Neural cell (in vitro differentiated cells): ENCODE measurements around the gene RGS3.

Source experiments
- CTCF ChIP-seq: fragments of 450-650 bp; IDR thresholded peaks from 2 replicates; pipeline ENCODE4 v1.5.1; 2014; ENCODE audit warnings: antibody characterized with exemption, mild to moderate bottlenecking, moderate library complexity; ENCODE audit not compliant: poor library complexity, severe bottlenecking
- EZH2 ChIP-seq: fragments of 200-600, 300-800 bp; shearing (Covaris generic), sonication (generic); IDR thresholded peaks from 2 replicates; pipeline ENCODE4 v1.6.1; 2014; ENCODE audit warnings: antibody characterized with exemption, low read length, borderline replicate concordance, mild to moderate bottlenecking; ENCODE audit not compliant: insufficient read depth, poor library complexity, severe bottlenecking
- MXI1 ChIP-seq: fragments of 450-650 bp; conservative IDR thresholded peaks from 2 replicates; pipeline ENCODE4 v1.6.1; 2014; ENCODE audit warnings: antibody characterized with exemption, mild to moderate bottlenecking; ENCODE audit not compliant: poor library complexity, severe bottlenecking
- POLR2AphosphoS5 ChIP-seq: IDR thresholded peaks from 2 replicates; pipeline ENCODE4 v1.6.1; 2012
- RAD21 ChIP-seq: fragments of 450-650 bp; conservative IDR thresholded peaks from 2 replicates; pipeline ENCODE4 v1.6.1; 2014; ENCODE audit warnings: antibody characterized with exemption, mild to moderate bottlenecking, moderate library complexity
- SMC3 ChIP-seq: fragments of 450-650 bp; conservative IDR thresholded peaks from 2 replicates; pipeline ENCODE4 v1.6.1; 2014; ENCODE audit warnings: antibody characterized with exemption, mild to moderate bottlenecking, moderate library complexity; ENCODE audit not compliant: poor library complexity
- TAF1 ChIP-seq: IDR thresholded peaks from 2 replicates; pipeline ENCODE4 v1.6.1; 2012; ENCODE audit warnings: low read depth
- TF ChIP-seq, protein P1 (sequence below): IDR thresholded peaks from 2 replicates; pipeline ENCODE4 v1.6.1; 2012; ENCODE audit warnings: borderline replicate concordance

- no peak for TF ChIP-seq CTCF
- TF ChIP-seq, protein P1, sequence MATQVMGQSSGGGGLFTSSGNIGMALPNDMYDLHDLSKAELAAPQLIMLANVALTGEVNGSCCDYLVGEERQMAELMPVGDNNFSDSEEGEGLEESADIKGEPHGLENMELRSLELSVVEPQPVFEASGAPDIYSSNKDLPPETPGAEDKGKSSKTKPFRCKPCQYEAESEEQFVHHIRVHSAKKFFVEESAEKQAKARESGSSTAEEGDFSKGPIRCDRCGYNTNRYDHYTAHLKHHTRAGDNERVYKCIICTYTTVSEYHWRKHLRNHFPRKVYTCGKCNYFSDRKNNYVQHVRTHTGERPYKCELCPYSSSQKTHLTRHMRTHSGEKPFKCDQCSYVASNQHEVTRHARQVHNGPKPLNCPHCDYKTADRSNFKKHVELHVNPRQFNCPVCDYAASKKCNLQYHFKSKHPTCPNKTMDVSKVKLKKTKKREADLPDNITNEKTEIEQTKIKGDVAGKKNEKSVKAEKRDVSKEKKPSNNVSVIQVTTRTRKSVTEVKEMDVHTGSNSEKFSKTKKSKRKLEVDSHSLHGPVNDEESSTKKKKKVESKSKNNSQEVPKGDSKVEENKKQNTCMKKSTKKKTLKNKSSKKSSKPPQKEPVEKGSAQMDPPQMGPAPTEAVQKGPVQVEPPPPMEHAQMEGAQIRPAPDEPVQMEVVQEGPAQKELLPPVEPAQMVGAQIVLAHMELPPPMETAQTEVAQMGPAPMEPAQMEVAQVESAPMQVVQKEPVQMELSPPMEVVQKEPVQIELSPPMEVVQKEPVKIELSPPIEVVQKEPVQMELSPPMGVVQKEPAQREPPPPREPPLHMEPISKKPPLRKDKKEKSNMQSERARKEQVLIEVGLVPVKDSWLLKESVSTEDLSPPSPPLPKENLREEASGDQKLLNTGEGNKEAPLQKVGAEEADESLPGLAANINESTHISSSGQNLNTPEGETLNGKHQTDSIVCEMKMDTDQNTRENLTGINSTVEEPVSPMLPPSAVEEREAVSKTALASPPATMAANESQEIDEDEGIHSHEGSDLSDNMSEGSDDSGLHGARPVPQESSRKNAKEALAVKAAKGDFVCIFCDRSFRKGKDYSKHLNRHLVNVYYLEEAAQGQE: no peak
- TF ChIP-seq POLR2AphosphoS5: no peak
- TF ChIP-seq EZH2: no peak
- no peak for TF ChIP-seq RAD21
- TF ChIP-seq SMC3: no peak
- TF ChIP-seq TAF1: no peak
- TF ChIP-seq MXI1: no peak
Observed at GRCh38 chr9:113631871-113632665, 168.5 kb downstream of the RGS3 start.
